K562 (cell line): Measurements from ENCODE around the gene SRCAP. TPM values are rescaled to one million over a fixed set of nuclear protein-coding genes. Genes with fewer than 3 reads are reported as not detected.
A peak's percentile ranks its signal among the peaks of the same experiment; 100 is the strongest.

Experiments
- ATAC-seq: fragments of 200-7000 bp; cut with Tn5 transposase; 3 replicates; pipeline ENCODE4 v1.9.1; 2020; ENCODE audit warnings: moderate library complexity
- BruUV-seq: library from RNA; stranded (reverse); fragments of 400-500 nt; replicated peaks from 2 replicates; lab custom pipeline; 2021; lab: Mats Ljungman, UMichigan
- CTCF ChIA-PET: fragments of 300-600 bp; formaldehyde crosslinking; extraction: SDS; loops from one replicate; lab custom pipeline; 2021; ENCODE audit warnings: low intra/inter-chr PET ratio; lab: Yijun Ruan, JAX
- POLR2A ChIA-PET: fragments of 300-600, 350-650 bp; sonication (Branson Sonifier 250); formaldehyde crosslinking; extraction: SDS; loops from one replicate; lab custom pipeline; 2021; ENCODE audit warnings: antibody characterized with exemption, inconsistent platforms; lab: Yijun Ruan, JAX
- DNase-seq, 4 experiments: peaks; one replicate each; pipeline versions ENCODE4 v3.0.0 to v3.0.0-alpha.2; 2011 to 2018; ENCODE audit warnings: low spot score in 3 of 4, mixed read lengths in 3 of 4; ENCODE audit errors: extremely low read depth in 1 of 4
- FAIRE-seq: peaks from 2 replicates; lab custom pipeline; 2011; peaks lifted over from hg19 to GRCh38; lab: Jason Lieb, UNC
- H2AFZ ChIP-seq: 2 replicates; pipeline ENCODE4 v1.6.0; 2011; ENCODE audit warnings: low read depth, low read length, control low read depth, inconsistent platforms
- H3K27ac ChIP-seq: fragments of 200-600 bp; 3 replicates; pipeline ENCODE4 v1.8.0; 2011; ENCODE audit warnings: low read depth, mild to moderate bottlenecking, control low read depth, inconsistent platforms, low read length, moderate library complexity, mixed read lengths; ENCODE audit errors: extremely low read depth
- H3K27me3 ChIP-seq, 2 experiments: fragments of 300-600 bp in 1 of 2; 2 replicates in 1 of 2; 3 replicates in 1 of 2; pipeline versions ENCODE4 v1.6.0 to v1.8.0; 2011; ENCODE audit warnings: inconsistent platforms in 2 of 2, low read length in 2 of 2, mild to moderate bottlenecking in 1 of 2, mixed read lengths in 1 of 2, moderate library complexity in 1 of 2; ENCODE audit not compliant: control insufficient read depth in 2 of 2, insufficient read depth in 2 of 2
- H3K36me3 ChIP-seq: fragments of 300-600 bp; 3 replicates; pipeline ENCODE4 v1.8.0; 2011; ENCODE audit warnings: mild to moderate bottlenecking, low read length, inconsistent platforms; ENCODE audit not compliant: control insufficient read depth, insufficient read depth
- H3K4me1 ChIP-seq, 2 experiments: fragments of 200-600 bp in 1 of 2; replicated peaks in 1 of 2; 2 replicates in 1 of 2; 3 replicates in 1 of 2; pipeline versions ENCODE4 v1.5.1 to v1.8.0; 2011; ENCODE audit warnings: inconsistent platforms in 2 of 2, low read length in 2 of 2, mild to moderate bottlenecking in 1 of 2, mixed read lengths in 1 of 2, moderate library complexity in 1 of 2; ENCODE audit not compliant: control insufficient read depth in 2 of 2, insufficient read depth in 2 of 2
- H3K4me2 ChIP-seq: 2 replicates; pipeline ENCODE4 v1.6.1; 2011; ENCODE audit warnings: low read length, control low read depth, inconsistent platforms, mixed read lengths; ENCODE audit not compliant: insufficient read depth
- H3K4me3 ChIP-seq: fragments of 200-600 bp; sonication (generic), shearing (Covaris generic); 2 replicates; pipeline ENCODE4 v1.5.1; 2016; ENCODE audit warnings: control low read depth, inconsistent platforms
- H3K79me2 ChIP-seq: fragments of 200-600 bp; 3 replicates; pipeline ENCODE4 v1.8.0; 2011; ENCODE audit warnings: low read length, inconsistent platforms; ENCODE audit not compliant: control insufficient read depth, insufficient read depth
- H3K9ac ChIP-seq, 2 experiments: 2 replicates each; pipeline versions ENCODE4 v1.6.0 to v1.6.1; 2011; ENCODE audit warnings: low read depth in 2 of 2, low read length in 2 of 2, control low read depth in 1 of 2, inconsistent platforms in 1 of 2, mild to moderate bottlenecking in 1 of 2, mixed read lengths in 1 of 2; ENCODE audit not compliant: insufficient read depth in 1 of 2
- H3K9me1 ChIP-seq: one replicate; pipeline ENCODE4 v1.6.0; 2011; ENCODE audit warnings: inconsistent platforms, mild to moderate bottlenecking, low read length, moderate library complexity; ENCODE audit not compliant: control insufficient read depth, insufficient read depth
- H3K9me3 ChIP-seq: replicated peaks from 2 replicates; pipeline ENCODE4 v1.5.1; 2011; ENCODE audit warnings: low read depth, low read length, inconsistent platforms; ENCODE audit not compliant: control insufficient read depth, insufficient read depth
- H4K20me1 ChIP-seq: replicated peaks from 2 replicates; pipeline ENCODE4 v1.6.1; 2011; ENCODE audit warnings: low read length, inconsistent platforms, mixed read lengths; ENCODE audit not compliant: control insufficient read depth, insufficient read depth
- BHLHE40 ChIP-seq: IDR thresholded peaks from 2 replicates; pipeline ENCODE4 v1.6.1; 2011; ENCODE audit warnings: low read length, improper control_type of control experiment
- CTCF ChIP-seq, 3 experiments: IDR thresholded peaks in 2 of 3; conservative IDR thresholded peaks in 1 of 3; 2 replicates each; pipeline ENCODE4 v1.5.1; 2011 to 2012; ENCODE audit warnings: low read length in 3 of 3, mild to moderate bottlenecking in 3 of 3, control low read depth in 2 of 3, improper control_type of control experiment in 1 of 3, inconsistent platforms in 1 of 3, low read depth in 1 of 3, mixed read lengths in 1 of 3, moderate library complexity in 1 of 3; ENCODE audit not compliant: insufficient read depth in 2 of 3
- FOSL1 ChIP-seq: fragments of 200-800 bp; sonication (Bioruptor generic); conservative IDR thresholded peaks from 2 replicates; pipeline ENCODE4 v1.6.1; 2016; ENCODE audit warnings: missing genetic modification characterization, missing compliant biosample characterization
- KDM1A ChIP-seq, 2 experiments: fragments of 450-650 bp; IDR thresholded peaks; 2 replicates each; pipeline ENCODE4 v1.6.1; 2016; ENCODE audit warnings: mild to moderate bottlenecking in 2 of 2
- POLR2G ChIP-seq: fragments of 200-400 bp; formaldehyde crosslinking; IDR thresholded peaks from 2 replicates; pipeline ENCODE4 v1.6.1; 2017; ENCODE audit warnings: low read depth, mild to moderate bottlenecking, antibody characterized with exemption, low read length, moderate library complexity
- RBFOX2 ChIP-seq: fragments of 200-400 bp; formaldehyde crosslinking; IDR thresholded peaks from 2 replicates; pipeline ENCODE4 v1.6.1; 2017; ENCODE audit warnings: low read depth, mild to moderate bottlenecking, low read length, moderate library complexity
- SRSF1 ChIP-seq: fragments of 200-400 bp; formaldehyde crosslinking; IDR thresholded peaks from 2 replicates; pipeline ENCODE4 v1.6.1; 2017; ENCODE audit warnings: mild to moderate bottlenecking, low read depth, low read length, moderate library complexity
- SUPT5H ChIP-seq: fragments of 450-650 bp; IDR thresholded peaks from 2 replicates; pipeline ENCODE4 v1.6.1; 2016
- ZBTB7A ChIP-seq: IDR thresholded peaks from 2 replicates; pipeline ENCODE4 v1.6.1; 2011; ENCODE audit warnings: low read depth, mild to moderate bottlenecking, low read length, moderate library complexity, borderline replicate concordance; ENCODE audit not compliant: control insufficient read depth
- ZNF592 ChIP-seq: fragments of 450-650 bp; IDR thresholded peaks from 2 replicates; pipeline ENCODE4 v1.6.1; 2017; ENCODE audit warnings: antibody characterized with exemption, mild to moderate bottlenecking
- WGBS: fragments of 100-300 bp; shearing (Covaris generic); methylation state at CpG from one replicate; pipeline ENCODE4 v1.1.6; 2016; ENCODE audit warnings: low coverage, mixed read lengths; ENCODE audit not compliant: insufficient coverage; ENCODE audit errors: missing lambda C conversion rate; 5-methylcytosine and 5-hydroxymethylcytosine counted together
- in situ Hi-C: fragments of 300-500 bp; cut with MboI; formaldehyde crosslinking; loops from 4 replicates; pipeline ENCODE4 v1.15.0; 2018; ENCODE audit warnings: inconsistent platforms, mixed read lengths
- intact Hi-C: fragments of 100-400 bp; cut with micrococcal nuclease; formaldehyde crosslinking; loops from 2 replicates; pipeline ENCODE4 v1.14.2; 2022
- polyA plus RNA-seq, 8 experiments: library from polyadenylated mRNA; depleted of rRNA in 4 of 8; stranded (reverse) in 5 of 8; unstranded in 3 of 8; fragments of >200 nt; fragmentation: Nextera tagmentation in 2 of 8; fragmentation: Illumina TruSeq in 1 of 8; extraction: Ambion mirVana in 2 of 8; extraction: Trizol in 1 of 8; gene quantifications; 2 replicates each; pipeline versions ENCODE4 v1.2.1 to v1.2.3, GENCODE V29; 2011 to 2014; ENCODE audit warnings: inconsistent platforms in 1 of 8, missing spikeins in 1 of 8
- total RNA-seq, 7 experiments: library from RNA; depleted of rRNA in 6 of 7; stranded (reverse); fragments of >200 nt in 6 of 7; fragmentation: Illumina TruSeq in 2 of 7; extraction: Trizol in 2 of 7; gene quantifications; 2 replicates each; pipeline versions ENCODE4 v1.2.1 to v1.2.3, GENCODE V29; 2011 to 2021; ENCODE audit warnings: low replicate concordance in 1 of 7

The SRCAP gene
- total and polyA plus RNA-seq, 9 of the 15 experiments (the other 6 are each of a cell fraction or from before 2014, with no cell fraction given) = 0.21 to 62.6 (median 5.8) TPM

- Histone ChIP-seq H3K9me1 (no peaks in the 10 kb centered on the region), H4K20me1 (0 out of 2 replicates have a peak, but pooled peaks cover 7% of the 10 kb centered on the region), H3K4me2 (peak overlapping the region; percentile 95), H3K27me3 (no peaks in the 10 kb centered on the region), H3K4me1 (peaks cover 16 to 21% of the 10 kb centered on the region in 2 experiments), H3K27ac (peak overlapping the region; percentile 100; the same call in 2 of the 3 replicates), H3K4me3 (peak overlapping the region; percentile 82), H3K79me2 (peaks cover 48% of the 10 kb centered on the region), H3K9me3 (no peaks in the 10 kb centered on the region), H3K9ac (peak overlapping the region; percentile 88 to 99), H3K36me3 (peaks cover 57% of the 10 kb centered on the region), H2AFZ (no peak overlapping the region)
- FAIRE-seq (peak; percentile 56), DNase-seq (peak; percentile 44 to 72 (median 54)), ATAC-seq (0 out of 3 replicates have a peak, but pooled peaks have one; percentile 2)
- 15% methylated on average over 9 of the region's 9 CpGs for WGBS
- ChIA-PET CTCF (no interaction called here), POLR2A (interaction anchor here (0.9 to 1.6 kb wide), 2 partner anchors 8 to 11 kb away, joined by 5 to 7 read pairs; no protein-coding TSS in a partner anchor)
- in situ Hi-C loops (no loop called here), intact Hi-C loops (no loop called here)
- peak; percentile 68; the same call in 1 of the 2 replicates for TF ChIP-seq ZBTB7A
- TF ChIP-seq SRSF1 = no peak
- TF ChIP-seq ZNF592 = 0 out of 2 replicates have a peak, but pooled peaks have one; percentile 41
- no peak for TF ChIP-seq KDM1A (IDR thresholded peaks at IDR 0.05)
- 0 out of 2 replicates have a peak, but pooled peaks have one; percentile 6 for TF ChIP-seq BHLHE40
- peak; percentile 25; the same call in 1 of the 2 replicates for TF ChIP-seq SUPT5H
- TF ChIP-seq RBFOX2 = peak; percentile 58
- TF ChIP-seq FOSL1 (tag) = 0 out of 2 replicates have a peak, but pooled peaks have one; percentile 21
- TF ChIP-seq CTCF (IDR thresholded peaks at IDR 0.05 in 2 of 3, conservative IDR thresholded peaks at IDR 0.05 in 1 of 3; ENCODE audit: insufficient read depth in 2 of 3, low read depth in 1 of 3, low read length in 3 of 3) = no peak
- 0 out of 2 replicates have a peak, but pooled peaks have one; percentile 40 for TF ChIP-seq POLR2G
- no TSS peak for BruUV-seq
Observed at GRCh38 chr16:30700491-30700890, 1.5 kb downstream of the SRCAP start.
